Panc1 (cell line): ENCODE data around the gene FOXP2. TPM values are rescaled to one million over a fixed set of nuclear protein-coding genes. Genes with fewer than 3 reads are reported as not detected.

Source experiments
- ATAC-seq: fragments of 200-7000 bp; cut with Tn5 transposase; 2 replicates; pipeline ENCODE4 v1.9.1; 2020; ENCODE audit warnings: mild to moderate bottlenecking, moderate library complexity
- BruUV-seq: library from RNA; stranded (reverse); fragments of 400-500 nt; replicated peaks from 2 replicates; lab custom pipeline; 2021; lab: Mats Ljungman, UMichigan
- CTCF ChIA-PET: fragments of 300-600 bp; sonication (Branson Sonifier 250); formaldehyde crosslinking; loops from one replicate; lab custom pipeline; 2022; ENCODE audit warnings: antibody characterized with exemption; lab: Charles Lee
- POLR2A ChIA-PET: fragments of 300-600 bp; sonication (Branson Sonifier 250); formaldehyde crosslinking; loops from one replicate; lab custom pipeline; 2022; ENCODE audit warnings: antibody characterized with exemption; lab: Charles Lee
- DNase-seq: peaks from one replicate; pipeline ENCODE4 v3.0.0-alpha.2; 2010; ENCODE audit warnings: low read depth, low spot score
- H3K27ac ChIP-seq: 2 replicates; pipeline ENCODE4 v1.5.1; 2011; ENCODE audit warnings: mild to moderate bottlenecking, low read length, inconsistent platforms
- H3K27me3 ChIP-seq: fragments of 200-500 bp; sonication (Bioruptor generic); 2 replicates; pipeline ENCODE4 v1.6.0; 2014; ENCODE audit warnings: low read length, inconsistent platforms; ENCODE audit not compliant: control insufficient read depth, insufficient read depth
- H3K36me3 ChIP-seq: fragments of 200-500 bp; sonication (Bioruptor generic); 2 replicates; pipeline ENCODE4 v1.5.1; 2014; ENCODE audit warnings: inconsistent platforms, mild to moderate bottlenecking, low read length, moderate library complexity; ENCODE audit not compliant: control insufficient read depth, insufficient read depth
- H3K4me1 ChIP-seq: 2 replicates; pipeline ENCODE4 v1.5.1; 2011; ENCODE audit warnings: inconsistent platforms, mild to moderate bottlenecking, low read length, moderate library complexity; ENCODE audit not compliant: control insufficient read depth, insufficient read depth
- H3K4me3 ChIP-seq, 2 experiments: 2 replicates each; pipeline ENCODE4 v1.5.1; 2011 to 2012; ENCODE audit warnings: low read depth in 2 of 2, low read length in 2 of 2, mild to moderate bottlenecking in 2 of 2, inconsistent platforms in 1 of 2, moderate library complexity in 1 of 2
- H3K9me3 ChIP-seq: fragments of 200-500 bp; sonication (Bioruptor generic); 2 replicates; pipeline ENCODE4 v1.5.1; 2014; ENCODE audit warnings: low read depth, mild to moderate bottlenecking, inconsistent platforms, low read length, moderate library complexity; ENCODE audit not compliant: control insufficient read depth, insufficient read depth
- POLR2AphosphoS5 ChIP-seq: IDR thresholded peaks from 2 replicates; pipeline ENCODE4 v1.6.1; 2012; ENCODE audit warnings: mild to moderate bottlenecking, low read depth, low read length, moderate library complexity
- SIN3A ChIP-seq: IDR thresholded peaks from 2 replicates; pipeline ENCODE4 v1.6.1; 2012; ENCODE audit warnings: low read depth, mild to moderate bottlenecking, low read length, moderate library complexity, borderline replicate concordance; ENCODE audit not compliant: insufficient read depth
- TCF7L2 ChIP-seq: IDR thresholded peaks from 2 replicates; pipeline ENCODE4 v1.6.1; 2011; ENCODE audit warnings: mild to moderate bottlenecking, low read depth, low read length, inconsistent platforms
- in situ Hi-C: cut with HindIII; loops from 2 replicates; pipeline ENCODE4 v1.10.0; 2016; ENCODE audit warnings: low sequenced_read_pairs, low pct_unique_long_range_greater_than_20kb
- intact Hi-C: fragments of 100-400 bp; cut with micrococcal nuclease; formaldehyde crosslinking; loops from one replicate; pipeline ENCODE4 v1.10.0; 2022; ENCODE audit not compliant: unreplicated experiment
- total RNA-seq: library from RNA; stranded (reverse); gene quantifications from one replicate; pipeline ENCODE4 v1.2.1, GENCODE V29; 2021; ENCODE audit not compliant: unreplicated experiment
- TF ChIP-seq, protein P1 (sequence below), 2 experiments: IDR thresholded peaks; 2 replicates each; pipeline ENCODE4 v1.6.1; 2011 to 2012; ENCODE audit warnings: low read depth in 2 of 2, control low read depth in 1 of 2, low read length in 1 of 2, mild to moderate bottlenecking in 1 of 2, moderate library complexity in 1 of 2; ENCODE audit not compliant: insufficient read depth in 1 of 2
- TF ChIP-seq, protein P2 (sequence below): fragments of 450-650 bp; IDR thresholded peaks from 2 replicates; pipeline ENCODE4 v1.5.1; 2017; ENCODE audit warnings: mild to moderate bottlenecking

Gene FOXP2
- total RNA-seq, 1 experiment from 2014 or later, result 0.54 TPM

DNA sequence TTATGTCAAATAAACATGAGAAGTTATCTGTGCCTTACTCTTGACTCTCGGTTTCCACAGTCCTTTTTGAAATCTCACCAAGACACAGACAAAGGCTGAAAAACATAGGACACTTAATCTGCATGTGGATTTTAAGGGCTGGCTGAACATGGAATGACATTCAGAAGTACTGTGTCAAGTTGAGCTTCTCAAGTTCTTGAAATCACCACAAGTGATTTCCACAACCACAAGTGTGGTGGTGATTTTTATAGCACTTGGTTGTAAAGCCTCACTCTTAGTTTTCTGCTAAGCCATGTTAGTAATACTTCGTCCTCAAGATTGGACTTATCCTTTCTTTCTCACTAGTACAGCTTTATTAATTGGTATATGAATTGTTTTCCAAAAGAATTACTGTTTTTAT lies 29.6 kb downstream of the FOXP2 start:
- in situ Hi-C loops (no loop called here), intact Hi-C loops (no loop called here)
- Histone ChIP-seq H3K4me1 (no peaks in the 10 kb centered on the region), H3K27me3 (no peaks in the 10 kb centered on the region), H3K4me3 (no peak overlapping the region), H3K9me3 (no peaks in the 10 kb centered on the region), H3K27ac (no peak overlapping the region), H3K36me3 (no peaks in the 10 kb centered on the region)
- BruUV-seq, result no TSS peak
- ATAC-seq (no peak), DNase-seq (no peak)
- ChIA-PET POLR2A (no interaction called here), CTCF (no interaction called here)
- TF ChIP-seq, protein P1, sequence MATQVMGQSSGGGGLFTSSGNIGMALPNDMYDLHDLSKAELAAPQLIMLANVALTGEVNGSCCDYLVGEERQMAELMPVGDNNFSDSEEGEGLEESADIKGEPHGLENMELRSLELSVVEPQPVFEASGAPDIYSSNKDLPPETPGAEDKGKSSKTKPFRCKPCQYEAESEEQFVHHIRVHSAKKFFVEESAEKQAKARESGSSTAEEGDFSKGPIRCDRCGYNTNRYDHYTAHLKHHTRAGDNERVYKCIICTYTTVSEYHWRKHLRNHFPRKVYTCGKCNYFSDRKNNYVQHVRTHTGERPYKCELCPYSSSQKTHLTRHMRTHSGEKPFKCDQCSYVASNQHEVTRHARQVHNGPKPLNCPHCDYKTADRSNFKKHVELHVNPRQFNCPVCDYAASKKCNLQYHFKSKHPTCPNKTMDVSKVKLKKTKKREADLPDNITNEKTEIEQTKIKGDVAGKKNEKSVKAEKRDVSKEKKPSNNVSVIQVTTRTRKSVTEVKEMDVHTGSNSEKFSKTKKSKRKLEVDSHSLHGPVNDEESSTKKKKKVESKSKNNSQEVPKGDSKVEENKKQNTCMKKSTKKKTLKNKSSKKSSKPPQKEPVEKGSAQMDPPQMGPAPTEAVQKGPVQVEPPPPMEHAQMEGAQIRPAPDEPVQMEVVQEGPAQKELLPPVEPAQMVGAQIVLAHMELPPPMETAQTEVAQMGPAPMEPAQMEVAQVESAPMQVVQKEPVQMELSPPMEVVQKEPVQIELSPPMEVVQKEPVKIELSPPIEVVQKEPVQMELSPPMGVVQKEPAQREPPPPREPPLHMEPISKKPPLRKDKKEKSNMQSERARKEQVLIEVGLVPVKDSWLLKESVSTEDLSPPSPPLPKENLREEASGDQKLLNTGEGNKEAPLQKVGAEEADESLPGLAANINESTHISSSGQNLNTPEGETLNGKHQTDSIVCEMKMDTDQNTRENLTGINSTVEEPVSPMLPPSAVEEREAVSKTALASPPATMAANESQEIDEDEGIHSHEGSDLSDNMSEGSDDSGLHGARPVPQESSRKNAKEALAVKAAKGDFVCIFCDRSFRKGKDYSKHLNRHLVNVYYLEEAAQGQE (IDR thresholded peaks at IDR 0.05; ENCODE audit: insufficient read depth in 1 of 2, low read depth in 2 of 2, low read length in 1 of 2), result no peak
- TF ChIP-seq TCF7L2 (no peak), SIN3A (no peak), POLR2AphosphoS5 (no peak)
- TF ChIP-seq, protein P2, sequence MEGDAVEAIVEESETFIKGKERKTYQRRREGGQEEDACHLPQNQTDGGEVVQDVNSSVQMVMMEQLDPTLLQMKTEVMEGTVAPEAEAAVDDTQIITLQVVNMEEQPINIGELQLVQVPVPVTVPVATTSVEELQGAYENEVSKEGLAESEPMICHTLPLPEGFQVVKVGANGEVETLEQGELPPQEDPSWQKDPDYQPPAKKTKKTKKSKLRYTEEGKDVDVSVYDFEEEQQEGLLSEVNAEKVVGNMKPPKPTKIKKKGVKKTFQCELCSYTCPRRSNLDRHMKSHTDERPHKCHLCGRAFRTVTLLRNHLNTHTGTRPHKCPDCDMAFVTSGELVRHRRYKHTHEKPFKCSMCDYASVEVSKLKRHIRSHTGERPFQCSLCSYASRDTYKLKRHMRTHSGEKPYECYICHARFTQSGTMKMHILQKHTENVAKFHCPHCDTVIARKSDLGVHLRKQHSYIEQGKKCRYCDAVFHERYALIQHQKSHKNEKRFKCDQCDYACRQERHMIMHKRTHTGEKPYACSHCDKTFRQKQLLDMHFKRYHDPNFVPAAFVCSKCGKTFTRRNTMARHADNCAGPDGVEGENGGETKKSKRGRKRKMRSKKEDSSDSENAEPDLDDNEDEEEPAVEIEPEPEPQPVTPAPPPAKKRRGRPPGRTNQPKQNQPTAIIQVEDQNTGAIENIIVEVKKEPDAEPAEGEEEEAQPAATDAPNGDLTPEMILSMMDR, result no peak

DNA sequence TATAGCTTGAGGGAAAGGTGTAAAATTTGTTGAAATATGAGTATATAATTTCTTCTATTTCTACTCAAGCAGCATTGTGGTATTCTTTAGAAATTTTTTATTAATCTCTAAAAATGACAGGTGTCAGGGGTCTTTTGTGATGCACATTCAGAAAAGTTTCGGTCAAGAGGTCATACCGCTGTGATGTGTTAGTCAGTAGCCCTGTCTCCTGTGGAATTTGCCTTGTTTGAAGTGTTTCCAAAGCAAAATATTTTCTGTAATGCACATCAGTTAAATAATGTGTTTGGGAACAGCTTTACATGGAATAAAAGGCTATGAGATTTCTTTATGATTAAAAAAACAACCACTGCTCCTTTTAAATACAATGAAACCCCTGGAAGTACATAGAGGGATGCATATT lies 35.8 kb downstream of the FOXP2 start:
- no peaks in the 10 kb centered on the region for H3K9me3 ChIP-seq
- no peaks in the 10 kb centered on the region for H3K27me3 ChIP-seq
- BruUV-seq, result no TSS peak
- ATAC-seq (no peak), DNase-seq (no peak)
- intact Hi-C loops (no loop called here), in situ Hi-C loops (no loop called here)
- no peak overlapping the region for H3K27ac ChIP-seq
- no peaks in the 10 kb centered on the region for H3K4me1 ChIP-seq
- CTCF ChIA-PET, result no interaction called here
- TF ChIP-seq, protein P2, result no peak
- TF ChIP-seq TCF7L2 (no peak), SIN3A (no peak), POLR2AphosphoS5 (no peak)
- TF ChIP-seq, protein P1 (IDR thresholded peaks at IDR 0.05; ENCODE audit: insufficient read depth in 1 of 2, low read depth in 2 of 2, low read length in 1 of 2), result no peak
- H3K36me3 ChIP-seq, result no peaks in the 10 kb centered on the region
- no peak overlapping the region for H3K4me3 ChIP-seq
- POLR2A ChIA-PET, result no interaction called here
